KBM-7 (cell line): ENCODE measurements around the gene ELOVL5.

Experiments
- DNase-seq: peaks from one replicate; pipeline ENCODE4 v3.0.0-alpha.2; 2015
- in situ Hi-C: fragments of 300-500 bp; cut with MboI; formaldehyde crosslinking; loops from 2 replicates; pipeline ENCODE4 v1.14.3; 2020; ENCODE audit warnings: low sequenced_read_pairs, low pct_unique_long_range_greater_than_20kb, mixed read lengths

Gene ELOVL5

GRCh38 chr6:53258076-53258773 lies 90.5 kb downstream of the ELOVL5 start:
- no peak for DNase-seq
- in situ Hi-C loops: no loop called here

GRCh38 chr6:53257533-53257932 lies 91.2 kb downstream of the ELOVL5 start:
- DNase-seq: no peak
- in situ Hi-C loops: no loop called here

GRCh38 chr6:53257001-53257400 lies 91.7 kb downstream of the ELOVL5 start:
- no peak for DNase-seq
- in situ Hi-C loops: no loop called here

GRCh38 chr6:53252177-53252692 lies 96.5 kb downstream of the ELOVL5 start:
- DNase-seq: no peak

GRCh38 chr6:53251033-53251672 lies 97.6 kb downstream of the ELOVL5 start:
- in situ Hi-C loops: no loop called here
- DNase-seq: no peak

More at GRCh38 chr6:53252177-53252692, 96.5 kb downstream of the ELOVL5 start:
- in situ Hi-C loops: no loop called here

- in situ Hi-C loops: no loop called here
- DNase-seq: no peak
Measured at GRCh38 chr6:53250176-53251032, 98.3 kb downstream of the ELOVL5 start.

GRCh38 chr6:53246924-53247323 lies 101.8 kb downstream of the ELOVL5 start:
- DNase-seq: no peak
- in situ Hi-C loops: no loop called here

GRCh38 chr6:53244958-53245357 lies 103.8 kb downstream of the ELOVL5 start:
- in situ Hi-C loops: no loop called here

GRCh38 chr6:53244399-53244931 lies 104.3 kb downstream of the ELOVL5 start:
- DNase-seq: no peak
- in situ Hi-C loops: no loop called here

More at GRCh38 chr6:53244958-53245357, 103.8 kb downstream of the ELOVL5 start:
- DNase-seq: peak; percentile 91

- no peak for DNase-seq
- in situ Hi-C loops: no loop called here
Measured at GRCh38 chr6:53241938-53242337, 106.8 kb downstream of the ELOVL5 start.

GRCh38 chr6:53240761-53241160 lies 108.0 kb downstream of the ELOVL5 start:
- DNase-seq: no peak
- in situ Hi-C loops: no loop called here

- no peak for DNase-seq
- in situ Hi-C loops: no loop called here
Measured at GRCh38 chr6:53240139-53240538, 108.6 kb downstream of the ELOVL5 start.

GRCh38 chr6:53239526-53239925 lies 109.2 kb downstream of the ELOVL5 start:
- in situ Hi-C loops: no loop called here
- DNase-seq: no peak

- no peak for DNase-seq
- in situ Hi-C loops: no loop called here
Measured at GRCh38 chr6:53238311-53238710, 110.4 kb downstream of the ELOVL5 start.

- in situ Hi-C loops: no loop called here
- no peak for DNase-seq
Measured at GRCh38 chr6:53236241-53236640, 112.5 kb downstream of the ELOVL5 start.

- DNase-seq: no peak
- in situ Hi-C loops: no loop called here
Measured at GRCh38 chr6:53235508-53235907, 113.2 kb downstream of the ELOVL5 start.

GRCh38 chr6:53233309-53233708 lies 115.4 kb downstream of the ELOVL5 start:
- no peak for DNase-seq
- in situ Hi-C loops: no loop called here

- no peak for DNase-seq
- in situ Hi-C loops: no loop called here
Measured at GRCh38 chr6:53230775-53231467, 117.8 kb downstream of the ELOVL5 start.

- DNase-seq: no peak
- in situ Hi-C loops: no loop called here
Measured at GRCh38 chr6:53227847-53228246, 120.9 kb downstream of the ELOVL5 start.
